Large intestine (tissue), 3 donors: ENCODE results near the gene CEL. TPM values are rescaled to one million over a fixed set of nuclear protein-coding genes. Genes with fewer than 3 reads are reported as not detected.
A peak's percentile ranks its signal among the peaks of the same experiment; 100 is the strongest.
"Not testable (repeated sequence)": the region's sequence is repeated elsewhere in the genome, so short reads cannot be mapped to it uniquely, and the experiment has no call there.

Experiments used
- DNase-seq, 2 donors: peaks; one replicate each; pipeline versions ENCODE4 v3.0.0 to v3.0.0-alpha.2; 2013
- H3K27ac ChIP-seq: one replicate; pipeline ENCODE4 v1.5.1; 2013; ENCODE audit warnings: low read length
- H3K27me3 ChIP-seq: 2 replicates; pipeline ENCODE4 v1.6.1; 2013; ENCODE audit warnings: low read length; ENCODE audit not compliant: control insufficient read depth, insufficient read depth
- H3K36me3 ChIP-seq: 2 replicates; pipeline ENCODE4 v1.6.1; 2013; ENCODE audit warnings: low read length; ENCODE audit not compliant: control insufficient read depth, insufficient read depth
- H3K4me1 ChIP-seq: one replicate; pipeline ENCODE4 v1.6.1; 2013; ENCODE audit warnings: low read length; ENCODE audit not compliant: control insufficient read depth, insufficient read depth
- H3K4me3 ChIP-seq: one replicate; pipeline ENCODE4 v1.5.1; 2013; ENCODE audit warnings: low read length
- H3K9me3 ChIP-seq: one replicate; pipeline ENCODE4 v1.6.1; 2013; ENCODE audit warnings: mild to moderate bottlenecking, low read depth, low read length, moderate library complexity; ENCODE audit not compliant: control insufficient read depth
- WGBS: methylation state at CpG from one replicate; pipeline ENCODE4 v1.1.5; 2013; ENCODE audit warnings: low lambda C conversion rate; ENCODE audit not compliant: insufficient coverage; 5-methylcytosine and 5-hydroxymethylcytosine counted together
- polyA plus RNA-seq: library from polyadenylated mRNA; unstranded; fragments of 120-200 nt; gene quantifications from one replicate; pipeline ENCODE4 v1.2.1, GENCODE V29; 2013

Gene CEL
- polyA plus RNA-seq, 1 donor = 268 TPM

DNA sequence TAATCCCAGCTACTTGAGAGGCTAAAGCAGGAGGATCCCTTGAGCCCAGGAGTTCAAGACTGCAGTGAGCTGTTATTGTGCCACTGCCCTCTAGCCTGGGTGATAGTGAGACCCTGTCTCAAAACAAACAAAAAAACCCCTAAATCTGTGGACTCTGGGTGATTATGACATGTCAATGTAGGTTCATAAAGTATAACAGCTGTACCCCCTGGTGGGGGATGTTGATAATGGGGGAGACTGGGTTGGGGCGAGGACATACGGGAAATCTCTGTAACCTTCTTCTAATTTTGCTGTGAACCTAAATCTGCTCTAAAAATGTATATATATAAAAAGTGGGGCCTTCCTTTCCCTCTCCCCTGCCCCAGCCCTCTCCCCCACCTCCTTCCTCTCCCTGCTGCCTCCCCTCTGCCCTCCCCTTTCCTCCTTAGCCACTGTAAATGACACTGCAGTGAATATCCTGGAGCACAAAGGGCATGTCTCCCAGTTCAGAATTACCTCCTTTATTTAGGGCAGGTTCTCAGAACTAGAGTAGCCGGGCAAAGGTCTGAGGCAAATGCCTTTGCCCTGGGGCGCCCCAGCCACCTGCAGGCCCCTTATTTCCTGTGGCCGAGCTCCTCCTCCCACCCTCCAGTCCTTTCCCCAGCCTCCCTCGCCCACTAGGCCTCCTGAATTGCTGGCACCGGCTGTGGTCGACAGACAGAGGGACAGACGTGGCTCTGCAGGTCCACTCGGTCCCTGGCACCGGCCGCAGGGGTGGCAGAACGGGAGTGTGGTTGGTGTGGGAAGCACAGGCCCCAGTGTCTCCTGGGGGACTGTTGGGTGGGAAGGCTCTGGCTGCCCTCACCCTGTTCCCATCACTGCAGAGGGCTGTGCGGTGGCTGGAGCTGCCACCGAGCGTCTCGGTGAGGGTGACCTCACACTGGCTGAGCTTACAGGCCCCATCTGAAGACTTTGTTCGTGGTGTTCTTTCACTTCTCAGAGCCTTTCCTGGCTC is 19.3 kb downstream of the CEL start:
- peak overlapping the region; percentile 26 for H3K4me3 ChIP-seq
- peak; percentile 87 to 95 for DNase-seq

DNA sequence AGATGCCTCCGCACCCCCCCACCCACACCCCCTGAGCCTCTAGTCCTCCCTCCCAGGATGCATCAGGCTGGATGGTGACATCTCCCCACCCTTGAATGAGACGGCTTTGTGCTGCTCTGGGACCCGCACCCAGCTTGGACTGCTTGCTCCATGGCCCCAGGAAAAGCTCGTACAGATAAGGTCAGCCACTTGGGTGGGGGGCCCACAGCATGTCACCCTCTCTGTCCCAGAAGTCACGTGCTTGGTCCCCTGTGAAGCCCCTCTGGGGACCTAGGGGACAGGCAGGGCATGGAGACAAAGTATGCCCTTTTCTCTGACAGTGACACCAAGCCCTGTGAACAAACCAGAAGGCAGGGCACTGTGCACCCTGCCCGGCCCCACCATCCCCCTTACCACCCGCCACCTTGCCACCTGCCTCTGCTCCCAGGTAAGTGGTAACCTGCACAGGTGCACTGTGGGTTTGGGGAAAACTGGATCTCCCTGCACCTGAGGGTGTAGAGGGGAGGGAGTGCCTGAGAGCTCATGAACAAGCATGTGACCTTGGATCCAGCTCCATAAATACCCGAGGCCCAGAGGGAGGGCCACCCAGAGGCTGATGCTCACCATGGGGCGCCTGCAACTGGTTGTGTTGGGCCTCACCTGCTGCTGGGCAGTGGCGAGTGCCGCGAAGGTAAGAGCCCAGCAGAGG is 20.3 kb downstream of the CEL start:
- peak; percentile 53 to 67 for DNase-seq
- no CpG with 5 or more reads among the region's 12 CpGs for WGBS
- H3K9me3 ChIP-seq, H3K27me3 ChIP-seq, H3K36me3 ChIP-seq: not testable (repeated sequence)
- Histone ChIP-seq H3K4me1 (peaks cover 39% of the 10 kb centered on the region), H3K4me3 (peak overlapping the region; percentile 26), H3K27ac (peak overlapping the region; percentile 95)

More for the DNA sequence above, 19.3 kb downstream of the CEL start:
- not testable (repeated sequence) for H3K36me3 ChIP-seq, H3K9me3 ChIP-seq, H3K27me3 ChIP-seq
- WGBS = no CpG with 5 or more reads among the region's 18 CpGs
- Histone ChIP-seq H3K27ac (peak overlapping the region; percentile 95), H3K4me1 (peaks cover 48% of the 10 kb centered on the region)

DNA sequence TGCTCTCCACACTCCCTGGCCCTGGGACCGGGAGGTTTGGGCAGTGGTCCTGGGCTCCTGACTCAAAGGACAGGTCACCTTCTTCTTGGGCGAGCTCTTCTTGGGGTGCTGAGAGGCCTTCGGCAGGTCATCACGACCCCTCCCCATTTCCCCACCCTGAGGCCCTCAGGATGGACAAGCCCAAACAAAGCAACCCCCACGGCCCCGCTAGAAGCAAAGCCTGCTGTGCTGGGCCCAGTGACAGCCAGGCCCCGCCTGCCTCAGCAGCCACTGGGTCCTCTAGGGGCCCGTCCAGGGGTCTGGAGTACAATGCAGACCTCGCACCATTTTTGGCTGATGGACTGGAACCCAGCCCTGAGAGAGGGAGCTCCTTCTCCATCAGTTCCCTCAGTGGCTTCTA is 21.9 kb downstream of the CEL start:
- not testable (repeated sequence) for H3K27me3 ChIP-seq, DNase-seq, H3K27ac ChIP-seq

DNA sequence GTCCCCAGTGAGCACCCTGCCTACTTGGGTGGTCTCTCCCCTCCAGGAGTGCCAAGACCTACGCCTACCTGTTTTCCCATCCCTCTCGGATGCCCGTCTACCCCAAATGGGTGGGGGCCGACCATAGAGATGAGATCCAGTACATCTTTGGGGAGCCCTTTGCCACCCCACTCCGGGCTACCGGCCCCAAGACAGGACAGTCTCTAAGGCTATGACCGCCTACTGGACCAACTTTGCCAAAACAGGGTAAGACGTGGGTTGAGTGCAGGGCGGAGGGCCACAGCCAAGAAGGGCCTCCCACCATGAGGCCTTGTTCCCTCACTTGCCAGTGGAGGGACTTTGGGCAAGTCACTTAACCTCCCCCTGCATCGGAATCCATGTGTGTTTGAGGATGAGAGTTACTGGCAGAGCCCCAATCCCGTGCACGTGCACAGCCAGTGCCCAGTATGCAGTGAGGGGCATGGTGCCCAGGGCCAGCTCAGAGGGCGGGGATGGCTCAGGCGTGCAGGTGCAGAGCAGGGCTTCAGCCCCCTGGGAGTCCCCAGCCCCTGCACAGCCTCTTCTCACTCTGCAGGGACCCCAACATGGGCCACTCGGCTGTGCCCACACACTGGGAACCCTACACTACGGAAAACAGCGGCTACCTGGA is 24.6 kb downstream of the CEL start:
- not testable (repeated sequence) for H3K36me3 ChIP-seq, H3K9me3 ChIP-seq, H3K27ac ChIP-seq, H3K27me3 ChIP-seq, DNase-seq, H3K4me3 ChIP-seq
- peaks cover 21% of the 10 kb centered on the region for H3K4me1 ChIP-seq
- no CpG with 5 or more reads among the region's 17 CpGs for WGBS

More for the DNA sequence above, 21.9 kb downstream of the CEL start:
- Histone ChIP-seq H3K4me1 (peaks cover 24% of the 10 kb centered on the region), H3K4me3 (peak overlapping the region; percentile 13)
- not testable (repeated sequence) for H3K36me3 ChIP-seq, H3K9me3 ChIP-seq
- no CpG with 5 or more reads among the region's 9 CpGs for WGBS

DNA sequence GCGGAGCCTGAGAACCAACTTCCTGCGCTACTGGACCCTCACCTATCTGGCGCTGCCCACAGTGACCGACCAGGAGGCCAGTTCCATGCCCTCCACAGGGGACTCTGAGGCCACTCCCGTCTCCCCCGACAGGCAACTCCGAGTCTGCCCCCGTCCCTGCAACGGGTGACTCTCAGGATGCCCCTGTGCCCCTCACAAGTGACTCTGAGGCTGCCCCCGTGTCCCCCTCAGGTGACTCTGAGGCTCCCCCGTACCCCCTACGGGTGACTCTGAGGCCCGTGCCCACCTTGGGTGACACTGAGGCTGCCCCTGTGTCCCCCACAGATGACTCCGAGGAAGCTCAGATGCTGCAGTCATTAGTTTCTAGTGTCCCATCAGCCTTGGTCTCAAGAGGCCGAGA is 25.1 kb downstream of the CEL start:
- no peak for DNase-seq
- H3K27me3 ChIP-seq = no peaks in the 10 kb centered on the region
- no peaks in the 10 kb centered on the region for H3K9me3 ChIP-seq
- H3K27ac ChIP-seq = no peak overlapping the region
- no CpG with 5 or more reads among the region's 15 CpGs for WGBS
- peaks cover 18% of the 10 kb centered on the region for H3K4me1 ChIP-seq
- no peaks in the 10 kb centered on the region for H3K36me3 ChIP-seq
- no peak overlapping the region for H3K4me3 ChIP-seq

DNA sequence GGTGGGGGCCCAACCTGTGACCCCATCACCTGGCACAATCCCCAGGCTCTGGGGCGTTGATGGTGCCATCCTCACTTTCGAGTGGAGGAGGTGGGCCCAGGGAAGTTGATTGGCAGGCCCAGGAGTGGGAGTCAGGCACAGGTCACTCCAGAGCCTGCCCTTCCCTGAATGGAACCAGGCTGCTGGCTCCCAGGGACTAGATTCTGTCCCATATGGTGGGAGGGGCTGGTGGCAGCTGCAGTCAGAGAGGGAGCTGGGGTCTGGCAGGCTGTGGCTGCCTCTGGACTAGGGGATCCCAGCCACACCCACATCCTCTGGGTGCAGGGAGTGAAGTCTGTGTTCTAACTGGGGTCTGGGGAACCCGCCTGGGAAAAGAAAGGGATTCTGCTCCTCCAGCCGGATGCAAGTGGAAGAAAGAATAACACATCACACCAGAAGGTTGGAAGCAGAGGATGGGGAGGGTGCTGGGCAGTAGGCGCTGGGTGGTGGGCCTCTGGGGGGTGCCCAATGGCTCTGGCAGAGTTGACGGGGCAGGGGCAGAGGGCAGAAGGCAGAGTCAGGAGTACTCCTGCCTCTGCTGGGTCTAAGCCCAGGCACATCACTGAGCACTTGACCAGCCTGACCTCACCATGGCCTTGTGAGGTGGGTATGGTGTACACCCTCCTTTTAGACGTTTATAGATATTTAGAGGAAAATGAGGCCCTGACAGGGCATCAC is 25.8 kb downstream of the CEL start:
- no peaks in the 10 kb centered on the region for H3K36me3 ChIP-seq

DNA sequence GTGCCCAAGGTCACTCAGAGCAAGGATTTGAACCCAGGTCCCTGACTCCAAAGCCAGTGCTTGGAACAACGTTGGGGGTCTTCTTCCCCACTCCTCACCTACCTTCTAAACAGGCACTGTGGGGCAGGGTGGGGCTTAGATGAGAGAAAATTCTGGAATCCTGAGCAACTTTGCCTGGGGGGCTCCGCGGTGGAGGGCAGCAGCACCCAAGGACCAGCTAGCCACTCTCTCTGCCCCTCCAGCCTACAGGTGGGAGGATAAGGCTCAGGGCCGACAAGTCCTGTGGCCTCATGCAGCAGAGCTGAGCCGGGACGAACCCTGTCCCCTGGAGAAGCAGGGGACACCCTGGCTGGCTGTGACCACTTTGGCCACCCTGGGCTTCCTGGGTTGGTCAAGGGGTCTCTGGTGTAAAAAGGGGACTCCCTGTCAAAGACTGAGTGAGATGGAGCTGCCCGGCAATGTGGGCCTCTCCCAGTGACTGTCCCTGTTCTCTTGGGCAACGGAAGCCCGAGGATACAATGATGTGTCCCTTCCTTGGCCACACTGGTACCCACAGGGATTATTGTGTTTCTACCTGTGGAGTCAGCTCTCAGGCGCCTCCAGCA is 26.5 kb downstream of the CEL start:
- Histone ChIP-seq H3K27ac (no peak overlapping the region), H3K9me3 (no peaks in the 10 kb centered on the region), H3K27me3 (no peaks in the 10 kb centered on the region), H3K36me3 (no peaks in the 10 kb centered on the region), H3K4me1 (peaks cover 15% of the 10 kb centered on the region), H3K4me3 (no peak overlapping the region)
- WGBS = no CpG with 5 or more reads among the region's 10 CpGs
- no peak for DNase-seq

More for the DNA sequence above, 25.8 kb downstream of the CEL start:
- H3K4me3 ChIP-seq = no peak overlapping the region
- H3K4me1 ChIP-seq = peaks cover 15% of the 10 kb centered on the region
- WGBS = no CpG with 5 or more reads among the region's 7 CpGs
- H3K9me3 ChIP-seq = no peaks in the 10 kb centered on the region
- no peaks in the 10 kb centered on the region for H3K27me3 ChIP-seq
- no peak for DNase-seq
- no peak overlapping the region for H3K27ac ChIP-seq

DNA sequence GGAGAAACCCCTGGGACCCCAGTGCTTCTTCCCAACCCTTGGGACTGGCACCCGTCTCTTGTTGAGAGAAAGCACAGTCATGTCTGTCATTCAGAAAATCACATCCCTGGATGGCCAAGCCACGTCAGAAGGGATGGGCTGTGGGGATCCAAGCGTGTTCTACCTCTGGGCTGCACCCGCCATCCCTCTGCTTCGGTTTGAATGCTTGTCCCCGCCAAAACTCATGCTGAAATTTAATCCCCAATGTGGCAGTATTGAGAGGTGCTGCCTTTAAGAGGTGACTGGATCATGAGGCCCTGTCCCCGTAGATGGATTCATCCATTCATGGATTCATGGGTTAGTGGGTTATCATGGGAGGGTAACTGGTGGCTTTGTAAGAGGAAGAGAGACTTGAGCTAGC is 27.0 kb downstream of the CEL start:
- no peak overlapping the region for H3K4me3 ChIP-seq
- no peaks in the 10 kb centered on the region for H3K27me3 ChIP-seq
- H3K36me3 ChIP-seq = no peaks in the 10 kb centered on the region
- no peak for DNase-seq
- H3K27ac ChIP-seq = no peak overlapping the region
- peaks cover 15% of the 10 kb centered on the region for H3K4me1 ChIP-seq
- H3K9me3 ChIP-seq = no peaks in the 10 kb centered on the region
- WGBS = no CpG with 5 or more reads among the region's 7 CpGs

DNA sequence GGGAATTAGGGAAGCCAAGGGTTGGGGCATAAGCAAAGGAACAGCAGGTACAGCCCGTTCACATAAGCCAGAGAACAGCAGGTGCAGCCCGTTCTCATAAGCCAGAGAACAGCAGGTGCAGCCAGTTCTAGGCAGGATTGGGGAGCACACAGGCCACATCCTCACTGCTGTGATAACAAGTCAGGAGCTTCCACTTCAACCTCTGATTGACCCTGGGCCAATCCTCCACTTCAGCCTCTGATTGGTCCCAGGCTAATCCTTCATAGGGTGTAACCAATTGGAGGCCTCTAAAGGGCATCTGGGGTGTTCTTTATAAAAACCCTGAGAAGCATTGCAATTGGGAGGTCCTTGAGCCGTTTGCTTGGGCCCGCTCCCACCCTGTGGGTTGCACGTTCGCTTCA is 27.5 kb downstream of the CEL start:
- no CpG with 5 or more reads among the region's 6 CpGs for WGBS
- Histone ChIP-seq H3K4me3 (no peak overlapping the region), H3K27me3 (no peaks in the 10 kb centered on the region), H3K36me3 (no peaks in the 10 kb centered on the region), H3K4me1 (peaks cover 15% of the 10 kb centered on the region), H3K27ac (no peak overlapping the region), H3K9me3 (no peaks in the 10 kb centered on the region)
- DNase-seq = peak in 1 of 2 donors; percentile 52
